GM19025 (cell line): Measurements from ENCODE around the gene MRPL41.
"Not testable (repeated sequence)": the region's sequence is repeated elsewhere in the genome, so short reads cannot be mapped to it uniquely, and the experiment has no call there.

Experiments
- ATAC-seq: cut with Tn5 transposase; IDR thresholded peaks from one replicate; pipeline ENCODE4 v1.9.1; 2021; ENCODE audit warnings: mild to moderate bottlenecking, low read depth, moderate library complexity; ENCODE audit not compliant: unreplicated experiment

Gene MRPL41

DNA sequence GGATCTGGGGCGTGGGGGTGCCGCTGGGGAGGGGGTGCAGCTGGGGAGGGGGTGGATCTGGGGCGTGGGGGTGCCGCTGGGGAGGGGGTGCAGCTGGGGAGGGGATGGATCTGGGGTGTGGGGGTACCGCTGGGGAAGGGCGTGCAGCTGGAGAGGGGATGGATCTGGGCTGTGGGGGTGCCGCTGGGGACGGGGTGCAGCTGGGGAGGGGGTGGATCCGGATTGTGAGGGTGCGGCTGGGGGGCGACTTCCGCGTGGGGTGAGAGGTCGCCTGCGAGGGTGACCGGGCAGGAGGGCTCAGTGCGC lies 768 bp upstream of the MRPL41 start:
- not testable (repeated sequence) for ATAC-seq

DNA sequence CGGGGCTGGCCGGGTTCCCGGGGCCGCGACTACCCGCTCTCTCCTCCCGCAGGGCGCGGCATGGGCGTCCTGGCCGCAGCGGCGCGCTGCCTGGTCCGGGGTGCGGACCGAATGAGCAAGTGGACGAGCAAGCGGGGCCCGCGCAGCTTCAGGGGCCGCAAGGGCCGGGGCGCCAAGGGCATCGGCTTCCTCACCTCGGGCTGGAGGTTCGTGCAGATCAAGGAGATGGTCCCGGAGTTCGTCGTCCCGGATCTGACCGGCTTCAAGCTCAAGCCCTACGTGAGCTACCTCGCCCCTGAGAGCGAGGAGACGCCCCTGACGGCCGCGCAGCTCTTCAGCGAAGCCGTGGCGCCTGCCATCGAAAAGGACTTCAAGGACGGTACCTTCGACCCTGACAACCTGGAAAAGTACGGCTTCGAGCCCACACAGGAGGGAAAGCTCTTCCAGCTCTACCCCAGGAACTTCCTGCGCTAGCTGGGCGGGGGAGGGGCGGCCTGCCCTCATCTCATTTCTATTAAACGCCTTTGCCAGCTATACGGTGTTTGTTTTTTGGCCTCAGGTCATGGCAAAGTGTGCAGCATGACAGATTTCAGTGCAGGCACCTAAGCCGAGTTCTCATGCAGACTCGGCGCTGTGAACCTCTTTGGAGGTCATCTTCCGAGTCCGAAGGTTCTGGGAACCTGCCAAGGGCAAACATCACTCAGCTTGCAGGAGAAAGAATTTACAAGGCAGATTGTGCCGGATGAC lies 516 bp downstream of the MRPL41 start:
- ATAC-seq, result no peak

DNA sequence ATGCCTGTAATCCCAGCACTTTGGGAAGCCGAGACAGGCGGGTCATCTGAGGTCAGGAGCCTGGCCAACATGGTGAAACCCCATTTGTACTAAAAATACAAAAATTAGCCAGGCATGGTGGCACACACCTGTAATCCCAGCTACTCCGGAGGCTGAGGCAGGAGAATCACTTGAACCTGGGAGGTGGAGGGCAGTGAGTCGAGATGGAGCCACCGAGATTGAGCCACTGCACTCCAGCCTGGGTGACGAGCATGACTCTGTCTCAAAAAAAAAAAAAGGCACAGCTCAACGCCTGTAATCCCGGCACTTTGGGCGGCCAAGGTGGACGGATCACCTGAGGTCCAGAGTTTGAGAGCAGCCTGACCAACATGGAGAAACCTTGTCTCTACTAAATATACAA lies 2.0 kb downstream of the MRPL41 start:
- ATAC-seq, result not testable (repeated sequence)

DNA sequence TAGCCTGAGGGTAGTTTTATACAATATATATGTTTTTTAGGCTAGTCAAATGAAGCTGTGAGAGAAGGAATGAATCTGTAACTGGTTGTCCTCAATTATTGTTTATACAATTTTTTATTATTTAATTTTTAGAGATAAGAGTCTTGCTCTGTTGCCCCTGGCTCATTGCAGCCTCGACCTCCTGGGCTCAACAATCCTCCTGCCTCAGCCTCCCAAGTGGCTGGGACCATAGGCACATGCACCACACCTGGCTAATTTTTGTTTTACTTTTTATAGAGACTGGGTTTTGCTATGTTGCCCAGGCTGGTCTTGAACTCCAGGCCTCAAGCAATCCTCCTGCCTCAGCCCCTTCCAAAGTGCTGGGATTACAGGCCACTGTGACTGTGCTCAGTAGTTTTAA lies 2.7 kb downstream of the MRPL41 start:
- ATAC-seq, result no peak

DNA sequence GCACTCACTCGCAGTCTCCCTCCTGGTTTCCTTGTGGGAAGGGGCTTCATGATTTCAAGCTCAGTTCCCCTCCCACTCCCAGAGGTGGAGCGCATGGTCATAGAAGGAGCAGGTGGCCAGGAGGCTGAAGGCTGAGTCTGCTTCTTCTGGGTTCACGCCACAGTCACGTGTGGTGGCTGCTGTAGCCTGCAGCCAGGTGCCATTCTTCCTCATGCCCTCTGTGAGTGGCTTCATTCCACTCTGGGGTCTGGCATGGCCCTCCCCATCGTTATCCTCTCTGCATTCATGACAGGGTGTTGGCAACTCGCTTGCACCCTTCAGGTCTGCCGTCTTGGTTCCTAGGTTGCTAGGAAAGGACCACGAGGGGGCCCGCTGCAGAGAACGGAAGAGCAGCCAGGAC lies 3.5 kb downstream of the MRPL41 start:
- ATAC-seq, result no peak

DNA sequence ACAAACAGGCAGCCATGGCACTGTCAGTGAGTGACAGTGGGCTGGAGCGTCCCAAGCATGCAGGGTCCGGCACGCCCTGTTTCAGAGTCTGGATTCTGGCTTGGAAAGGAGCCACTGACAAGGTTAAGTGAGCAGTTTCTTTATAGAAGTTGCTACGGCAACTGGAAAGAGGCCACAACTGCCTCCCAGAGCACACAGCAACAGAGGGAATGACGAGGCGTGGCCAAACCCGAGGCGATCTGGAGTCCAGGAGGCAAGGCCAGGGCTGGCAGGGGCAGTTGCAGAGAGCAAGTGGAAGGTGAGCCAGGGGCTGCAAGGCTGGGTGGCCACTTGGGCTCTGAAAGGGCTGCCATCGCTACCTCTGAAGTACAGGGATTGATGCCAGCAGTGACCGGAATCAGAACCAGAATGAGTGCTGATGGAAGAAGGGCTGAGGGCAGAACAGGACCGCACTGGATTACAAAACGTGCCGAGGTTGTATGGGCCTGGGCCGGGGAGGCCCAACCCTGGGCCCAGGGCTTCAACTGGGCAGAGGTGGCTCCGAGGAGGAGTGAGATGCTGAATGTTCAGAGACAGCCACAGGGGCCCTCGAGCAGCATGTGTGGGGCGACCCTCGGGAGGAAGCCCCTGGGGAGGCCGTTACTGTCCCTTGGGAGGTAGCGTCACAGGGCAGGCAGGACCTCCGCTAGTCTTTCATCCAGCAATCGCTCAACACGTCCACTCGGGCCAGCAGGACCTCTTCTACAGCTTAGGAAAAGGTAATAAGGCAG lies 4.6 kb downstream of the MRPL41 start:
- ATAC-seq, result no peak

DNA sequence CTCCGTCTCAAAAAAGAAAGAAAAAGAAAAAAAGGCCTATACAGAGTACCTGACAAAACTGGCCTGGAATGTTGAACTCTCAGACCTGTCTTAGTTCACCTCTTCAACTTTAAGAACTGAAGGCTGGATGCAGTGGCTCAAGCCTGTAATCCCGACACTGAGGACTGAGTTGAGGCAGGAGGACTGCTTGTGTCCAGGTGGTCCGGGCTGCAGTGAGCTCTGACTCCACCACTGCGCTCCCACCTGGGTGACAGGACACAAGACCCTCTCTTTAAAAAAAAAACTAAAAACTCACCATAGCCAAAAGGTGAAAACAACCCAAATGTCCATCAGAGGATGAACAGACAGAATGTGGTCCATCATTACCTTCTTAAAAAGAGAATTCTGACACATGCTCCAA lies 6.4 kb downstream of the MRPL41 start:
- ATAC-seq, result no peak

DNA sequence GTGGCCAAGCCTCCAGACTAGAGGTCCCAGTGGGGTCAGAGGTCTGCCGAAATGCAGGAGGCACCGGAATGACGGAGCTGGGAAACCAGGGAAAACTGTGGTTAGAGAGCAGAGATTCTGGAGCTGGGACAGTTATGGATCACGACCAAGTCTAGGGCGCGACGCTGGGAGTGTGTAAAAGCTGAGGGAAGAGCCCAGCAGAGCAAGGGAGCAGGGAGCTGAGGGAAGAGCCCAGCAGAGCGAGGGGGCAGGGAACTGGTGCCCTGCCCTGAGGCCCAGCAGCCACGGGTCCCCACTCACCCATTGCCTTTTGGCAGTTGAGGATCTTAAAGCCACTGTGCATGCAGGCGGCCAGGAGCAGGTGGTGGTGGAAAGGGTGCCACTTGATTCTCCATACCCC lies 12.5 kb downstream of the MRPL41 start:
- no peak for ATAC-seq

DNA sequence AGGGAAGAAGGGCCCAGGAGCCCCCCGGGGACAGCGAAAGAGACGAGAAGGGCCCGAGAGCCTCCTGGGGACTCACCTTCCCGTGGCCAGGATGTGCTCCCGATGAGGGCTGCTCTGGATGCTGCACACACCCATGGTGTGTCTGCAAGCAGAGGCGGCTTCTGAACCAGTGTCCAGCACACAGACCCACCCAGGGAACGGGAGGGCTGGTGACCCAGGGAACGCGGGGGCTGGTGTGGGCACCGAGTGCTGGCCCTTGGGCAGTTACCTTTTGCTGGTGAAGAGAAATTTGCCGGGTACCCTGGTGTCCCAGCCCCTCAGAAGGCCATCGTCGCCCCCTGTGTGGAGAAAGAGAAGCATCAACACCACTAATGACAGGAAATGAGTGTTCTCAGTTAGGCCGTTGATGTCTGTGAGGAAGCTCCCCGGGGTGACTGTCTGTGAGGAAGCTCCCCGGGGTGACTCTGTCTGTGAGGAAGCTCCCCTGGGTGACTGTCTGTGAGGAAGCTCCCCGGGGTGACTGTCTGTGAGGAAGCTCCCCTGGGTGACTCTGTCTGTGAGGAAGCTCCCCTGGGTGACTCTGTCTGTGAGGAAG lies 13.2 kb downstream of the MRPL41 start:
- no peak for ATAC-seq

DNA sequence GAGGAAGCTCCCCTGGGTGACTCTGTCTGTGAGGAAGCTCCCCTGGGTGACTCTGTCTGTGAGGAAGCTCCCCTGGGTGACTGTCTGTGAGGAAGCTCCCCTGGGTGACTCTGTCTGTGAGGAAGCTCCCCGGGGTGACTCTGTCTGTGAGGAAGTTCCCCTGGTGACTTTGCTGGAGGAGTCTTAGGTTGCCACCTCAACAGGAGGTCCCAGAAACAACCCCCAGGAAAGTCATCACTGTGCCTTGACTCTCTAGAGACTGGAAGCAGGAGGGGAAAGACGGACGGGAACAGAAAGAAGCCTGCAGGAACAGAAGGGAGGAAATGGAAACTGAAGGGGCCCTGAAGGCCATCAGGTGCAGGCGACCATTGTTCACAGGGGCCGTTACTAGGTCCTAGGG lies 16.8 kb downstream of the MRPL41 start:
- not testable (repeated sequence) for ATAC-seq

DNA sequence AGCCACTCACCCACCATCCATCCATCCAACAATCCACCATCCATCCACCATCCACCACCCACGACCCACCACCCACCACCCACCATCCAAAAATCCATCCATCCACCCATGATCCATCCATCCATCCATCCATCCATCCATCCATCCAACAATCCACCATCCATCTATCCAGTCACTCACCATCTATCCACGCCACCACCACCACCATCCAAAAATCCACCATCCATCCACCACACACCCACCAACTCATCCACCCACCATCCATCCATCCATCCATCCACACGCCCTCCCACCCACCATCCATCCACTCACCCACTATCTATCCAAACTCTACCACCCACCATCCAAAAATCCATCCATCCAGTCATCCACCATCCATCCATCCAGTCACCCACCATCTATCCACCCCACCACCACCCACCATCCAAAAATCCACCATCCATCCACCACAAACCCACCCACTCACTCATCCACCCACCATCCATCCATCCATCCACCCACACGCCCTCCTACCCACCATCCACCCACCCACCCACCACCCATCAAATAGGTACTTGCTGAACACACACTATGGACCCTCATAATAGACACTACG lies 18.0 kb downstream of the MRPL41 start:
- ATAC-seq, result no peak

DNA sequence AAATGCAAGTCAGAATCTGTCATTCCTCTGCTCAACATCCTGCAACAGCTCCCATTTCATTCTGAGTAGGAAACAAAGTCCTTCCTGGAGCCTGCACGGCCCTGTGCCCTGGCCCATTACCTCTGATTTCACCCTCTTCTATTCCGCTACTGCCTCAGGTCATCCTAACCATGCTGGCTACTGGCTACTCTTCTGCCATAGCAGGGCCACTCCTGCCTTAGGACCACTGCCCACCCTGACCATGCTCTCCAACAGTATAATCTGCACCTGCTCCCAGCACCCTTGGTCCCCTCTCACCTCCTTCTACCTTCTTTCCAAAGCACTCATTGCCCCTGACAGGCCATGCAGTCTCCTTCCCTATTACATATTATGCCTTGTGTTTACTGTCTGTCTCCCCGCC lies 18.9 kb downstream of the MRPL41 start:
- no peak for ATAC-seq

DNA sequence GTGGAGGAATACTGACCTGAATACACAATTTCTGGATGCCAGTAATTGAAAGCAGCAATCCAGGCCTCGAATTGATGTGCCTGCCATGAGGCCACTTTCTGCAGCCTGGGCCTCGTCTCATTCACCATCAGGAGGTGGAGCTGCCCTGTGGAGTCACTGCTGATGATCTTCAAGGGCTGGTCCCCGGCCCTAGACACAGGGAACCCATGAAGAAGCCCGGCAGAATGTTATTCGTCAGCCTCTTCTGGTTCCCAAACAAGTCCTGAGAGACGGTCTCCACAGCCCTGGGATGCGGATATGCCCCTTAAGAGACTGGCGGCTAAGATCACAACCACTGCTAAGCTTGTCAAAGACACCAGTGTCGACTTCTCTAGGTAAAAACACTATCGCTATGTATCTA lies 22.5 kb downstream of the MRPL41 start:
- no peak for ATAC-seq

DNA sequence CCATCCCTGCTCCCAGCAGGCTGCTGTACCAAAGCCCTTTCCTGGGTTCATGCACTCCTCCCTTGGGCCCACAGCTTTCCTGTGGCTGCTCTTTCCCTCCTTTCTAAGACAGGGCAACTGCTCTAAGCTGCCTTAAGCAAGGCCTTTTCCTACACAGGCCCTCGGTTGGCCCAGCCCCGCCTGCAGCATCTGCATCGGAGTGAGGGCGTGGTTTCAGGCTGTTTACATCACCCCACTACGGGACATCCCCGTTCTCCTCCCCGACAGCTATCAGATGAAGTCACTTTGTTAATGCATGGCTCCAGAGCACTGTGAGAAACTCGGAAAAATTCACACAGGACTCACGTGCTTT lies 23.7 kb downstream of the MRPL41 start:
- ATAC-seq, result no peak

DNA sequence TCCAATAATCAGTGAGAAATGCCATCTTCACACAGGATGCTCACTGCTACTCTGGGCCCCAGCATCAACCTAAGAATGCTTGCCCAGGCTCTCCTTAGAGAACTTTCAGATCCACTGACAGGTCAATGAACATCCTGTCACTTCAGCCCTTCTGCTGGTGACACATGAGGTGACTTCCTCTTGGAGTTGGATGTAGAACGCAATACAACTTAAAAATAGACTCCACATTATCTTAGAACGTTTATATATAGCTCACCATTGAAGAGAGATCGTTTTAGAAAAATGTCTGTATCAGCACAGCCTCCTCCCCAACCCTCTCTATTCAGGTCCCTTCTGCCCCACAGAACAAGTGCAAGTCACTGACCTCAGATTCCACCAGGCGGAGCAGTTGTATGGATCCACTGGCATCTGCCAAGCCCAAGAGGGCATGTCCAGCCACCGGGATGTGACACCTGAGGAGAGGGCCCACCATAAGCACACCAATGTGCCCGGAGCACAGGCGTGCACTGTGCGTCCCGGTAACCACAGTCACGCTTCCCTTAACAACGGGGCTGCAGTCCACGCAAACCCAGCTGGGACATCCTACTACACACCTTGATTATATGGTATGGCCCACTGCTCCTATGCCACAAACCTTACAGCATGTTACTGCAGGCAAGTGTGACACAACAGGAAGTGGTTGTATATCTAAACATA lies 24.2 kb downstream of the MRPL41 start:
- no peak for ATAC-seq

DNA sequence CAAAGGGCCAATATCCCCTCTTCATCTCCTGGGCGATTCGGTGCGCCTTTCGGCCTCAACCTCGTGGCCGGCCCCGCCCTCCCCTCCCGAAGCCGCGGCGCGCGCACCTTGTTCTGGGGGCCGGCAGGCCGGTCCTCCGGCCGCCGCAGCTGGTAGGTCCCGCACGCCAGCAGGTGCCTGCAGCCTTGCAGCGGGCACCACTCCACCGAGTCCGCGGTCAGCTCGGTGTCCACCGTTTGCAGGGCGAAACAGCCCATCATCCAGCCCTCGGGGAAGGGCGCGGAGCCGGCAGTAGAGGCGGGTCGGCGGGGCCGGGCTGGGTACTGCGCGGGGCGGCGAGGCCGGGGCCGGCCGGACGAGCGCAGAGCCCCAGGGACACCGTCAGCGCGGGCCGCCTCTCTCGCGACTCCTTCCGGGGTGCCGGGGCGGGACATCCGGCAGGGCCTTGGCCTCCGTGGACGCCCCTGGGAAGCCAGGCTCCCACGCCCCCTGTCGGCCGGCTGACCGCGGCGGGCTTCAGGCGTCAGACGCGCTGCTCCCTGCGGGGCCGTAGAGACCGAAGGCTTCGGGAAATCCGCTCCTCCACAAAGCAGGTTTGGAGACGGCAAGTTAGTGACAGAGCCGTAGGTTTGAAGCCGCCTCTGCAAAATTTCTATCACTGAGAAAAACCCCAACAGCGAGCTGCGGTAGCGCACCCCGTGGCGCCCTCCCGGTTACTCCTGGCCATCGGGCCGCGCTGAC lies 27.0 kb downstream of the MRPL41 start, which contains the start of gene DPH7:
Gene DPH7 (minus strand): TSS at position 408 of the 741 bp plus-strand sequence. CDS start 148 bp downstream, at position 260.
- peak; percentile 93 for ATAC-seq

DNA sequence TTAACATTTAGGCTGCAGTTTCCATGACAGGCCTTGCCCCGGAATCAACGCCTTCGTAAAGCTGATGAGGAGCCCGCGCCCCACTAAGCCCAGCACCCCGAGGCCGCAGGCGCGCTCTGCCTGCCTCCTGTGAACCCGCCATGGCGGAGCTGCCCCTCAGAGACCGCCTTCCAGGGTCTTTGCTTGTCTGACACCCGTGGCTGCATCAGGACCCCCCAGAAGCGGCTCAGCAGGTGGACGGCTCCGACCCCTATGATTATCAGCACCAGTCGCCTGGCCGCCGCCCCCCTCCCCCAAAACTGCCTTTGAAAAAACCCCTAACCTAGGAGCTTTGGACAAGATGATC lies 27.6 kb downstream of the MRPL41 start:
- ATAC-seq, result no peak

DNA sequence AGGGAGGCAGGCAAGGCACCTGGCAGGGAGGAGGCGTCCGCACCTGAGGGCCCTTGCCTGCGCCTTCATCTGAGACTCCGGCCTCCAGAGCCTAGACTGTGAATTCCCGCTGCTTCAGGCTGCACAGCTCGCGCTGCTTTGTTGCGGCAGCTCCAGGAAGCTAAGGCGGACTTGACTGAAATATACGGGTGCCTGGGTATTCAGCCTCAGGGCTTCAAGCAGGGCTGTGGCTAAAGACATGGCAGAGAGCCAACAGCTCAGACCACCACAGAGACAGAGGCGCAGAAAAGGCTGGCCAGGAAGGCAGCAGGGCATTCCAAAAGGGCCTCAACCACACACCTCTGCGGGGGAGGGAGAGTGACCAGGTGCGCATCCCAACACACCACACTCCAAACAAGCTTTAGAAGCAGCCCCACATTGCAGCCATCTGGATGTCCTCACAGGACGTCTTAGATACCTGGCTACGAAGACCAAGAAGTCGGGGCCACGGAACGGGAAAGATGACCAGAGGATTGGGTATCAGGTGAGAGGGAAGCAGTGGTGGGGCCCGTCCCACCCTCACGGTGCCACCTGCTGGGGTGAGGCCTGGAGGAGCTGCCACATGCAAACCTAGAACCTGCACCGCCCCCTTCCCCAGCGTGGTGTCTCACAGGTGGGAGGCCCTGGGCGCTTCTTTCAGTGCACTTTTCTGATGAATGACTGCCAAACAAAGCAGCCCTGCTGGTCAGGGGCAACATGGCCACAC lies 28.7 kb downstream of the MRPL41 start:
- ATAC-seq, result no peak

DNA sequence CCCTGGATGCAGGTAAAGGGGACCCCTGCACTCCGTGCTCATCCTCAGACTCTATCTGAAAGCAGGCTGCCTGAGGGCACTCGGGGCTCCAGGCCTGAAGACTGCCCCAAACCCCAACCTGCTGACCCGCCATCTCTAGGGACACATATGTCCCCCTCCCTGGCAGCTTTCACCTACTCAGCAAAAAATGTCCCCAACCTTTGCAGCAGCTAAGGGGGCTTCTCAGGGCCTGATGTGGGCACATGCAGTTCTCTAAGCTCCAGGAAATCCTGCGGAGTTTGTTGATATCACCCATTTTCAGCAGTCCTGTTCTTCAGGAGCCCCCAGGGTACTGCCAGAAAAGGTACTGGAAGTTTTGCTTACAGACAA lies 29.3 kb downstream of the MRPL41 start:
- ATAC-seq, result no peak
